GM19023 (cell line): ENCODE measurements around the gene CCDC174.

ENCODE experiments used
- ATAC-seq: cut with Tn5 transposase; IDR thresholded peaks from one replicate; pipeline ENCODE4 v1.9.1; 2021; ENCODE audit warnings: mild to moderate bottlenecking, moderate library complexity; ENCODE audit not compliant: unreplicated experiment

CCDC174 gene

GRCh38 chr3:14698601-14699244 is 47.2 kb downstream of the CCDC174 start:
- ATAC-seq: no peak

GRCh38 chr3:14699643-14700042 is 48.1 kb downstream of the CCDC174 start:
- ATAC-seq: no peak

- ATAC-seq: no peak
Observed at GRCh38 chr3:14700891-14701290, 49.3 kb downstream of the CCDC174 start.

GRCh38 chr3:14701676-14702075 is 50.1 kb downstream of the CCDC174 start:
- ATAC-seq: no peak

- ATAC-seq: no peak
Observed at GRCh38 chr3:14703128-14703750, 51.7 kb downstream of the CCDC174 start.

GRCh38 chr3:14703791-14704190 is 52.2 kb downstream of the CCDC174 start:
- no peak for ATAC-seq

- no peak for ATAC-seq
Observed at GRCh38 chr3:14706096-14706495, 54.5 kb downstream of the CCDC174 start.

- ATAC-seq: no peak
Observed at GRCh38 chr3:14716591-14716990, 65.0 kb downstream of the CCDC174 start.

GRCh38 chr3:14717307-14717706 is 65.7 kb downstream of the CCDC174 start:
- no peak for ATAC-seq

GRCh38 chr3:14718539-14718938 is 67.0 kb downstream of the CCDC174 start:
- ATAC-seq: no peak

GRCh38 chr3:14719006-14719405 is 67.4 kb downstream of the CCDC174 start:
- ATAC-seq: no peak

- ATAC-seq: no peak
Observed at GRCh38 chr3:14721126-14721864, 69.7 kb downstream of the CCDC174 start.
